HAP-1 (cell line): ENCODE results near the gene HIPK4.

Experiments used
- DNase-seq, 2 experiments: peaks; one replicate each; pipeline ENCODE4 v3.0.0-alpha.2; 2016 to 2020; ENCODE audit warnings: low spot score in 2 of 2
- H3K27me3 ChIP-seq: fragments of 250-450 bp; sonication (Bioruptor Pico); 2 replicates; pipeline ENCODE4 v1.5.1; 2020; ENCODE audit warnings: low read depth, mild to moderate bottlenecking, moderate library complexity
- H3K36me3 ChIP-seq: fragments of 250-450 bp; sonication (Bioruptor Pico); replicated peaks from 2 replicates; pipeline ENCODE4 v1.5.1; 2020; ENCODE audit warnings: mild to moderate bottlenecking
- H3K4me1 ChIP-seq: fragments of 250-450 bp; sonication (Bioruptor Pico); 2 replicates; pipeline ENCODE4 v1.5.1; 2020; ENCODE audit warnings: mild to moderate bottlenecking
- H3K4me3 ChIP-seq: fragments of 250-450 bp; sonication (Bioruptor Pico); 2 replicates; pipeline ENCODE4 v1.5.1; 2020; ENCODE audit warnings: mild to moderate bottlenecking, moderate library complexity
- H3K9me3 ChIP-seq: fragments of 250-450 bp; sonication (Bioruptor Pico); 2 replicates; pipeline ENCODE4 v1.5.1; 2020; ENCODE audit warnings: mild to moderate bottlenecking, moderate library complexity
- in situ Hi-C: fragments of 300-500 bp; cut with MboI; formaldehyde crosslinking; loops from 3 replicates; pipeline ENCODE4 v1.14.3; 2020; ENCODE audit warnings: low sequenced_read_pairs, inconsistent platforms, mixed read lengths

The HIPK4 gene

DNA sequence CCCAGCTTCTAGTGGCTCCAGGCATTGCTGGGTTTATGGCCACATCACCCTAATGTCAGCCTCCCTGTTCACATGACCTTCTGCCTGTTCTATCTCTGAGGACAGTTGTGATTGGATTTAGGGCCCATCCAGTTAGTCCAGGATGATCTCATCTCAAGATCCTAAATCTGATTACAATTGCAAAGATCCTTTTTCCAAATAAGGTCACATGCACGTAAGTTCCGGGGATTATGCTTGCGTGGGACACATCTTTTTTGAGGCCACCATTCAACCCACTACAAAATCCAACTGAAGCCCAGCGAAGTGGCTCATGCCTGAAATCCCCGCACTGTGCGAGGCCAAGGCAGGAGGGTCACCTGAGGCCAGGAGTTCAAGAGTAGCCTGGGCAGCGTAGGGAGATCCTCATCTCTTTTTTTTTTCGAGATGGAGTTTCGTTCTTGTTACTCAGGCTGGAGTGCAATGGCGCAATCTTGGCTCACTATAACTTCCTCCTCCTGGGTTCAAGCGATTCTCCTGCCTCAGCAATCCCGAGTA is 29.2 kb downstream of the HIPK4 start:
- Histone ChIP-seq H3K4me1 (no peaks in the 10 kb centered on the region), H3K36me3 (no peaks in the 10 kb centered on the region), H3K4me3 (no peak overlapping the region), H3K27me3 (no peaks in the 10 kb centered on the region), H3K9me3 (no peaks in the 10 kb centered on the region)
- in situ Hi-C loops = no loop called here
- no peak for DNase-seq

DNA sequence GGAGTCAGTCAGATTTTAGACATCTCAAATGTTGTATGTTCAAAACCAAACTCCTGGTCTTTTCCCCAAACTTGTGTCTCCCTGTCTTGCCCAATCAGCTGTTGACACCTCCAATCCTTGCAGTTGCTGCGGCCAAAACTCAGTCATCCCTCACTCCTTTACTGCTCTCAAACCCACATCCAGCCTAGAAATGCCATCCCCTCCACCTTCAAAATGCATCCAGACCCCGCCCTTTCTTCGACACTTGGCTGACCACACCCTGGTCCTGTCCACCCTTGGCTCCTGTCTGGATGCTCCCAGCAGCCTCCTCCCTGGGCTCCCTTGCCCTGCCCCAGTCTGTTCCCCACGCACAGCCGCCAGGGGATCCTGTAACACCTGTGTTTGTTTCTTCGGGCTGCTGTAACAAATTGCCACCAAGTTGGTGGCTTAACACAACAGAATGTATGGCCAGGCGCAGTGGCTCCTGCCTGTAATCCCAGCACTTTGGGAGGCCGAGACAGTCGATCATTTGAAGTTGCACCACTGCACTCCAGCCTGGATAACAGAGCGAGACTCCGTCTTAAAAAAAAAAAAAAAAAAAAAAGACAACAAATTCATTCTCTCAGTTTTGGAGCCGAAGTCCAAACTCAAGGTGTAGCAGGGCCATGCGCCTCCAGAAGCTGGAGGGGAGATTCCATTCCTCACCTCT is 29.8 kb downstream of the HIPK4 start:
- H3K4me3 ChIP-seq = no peak overlapping the region
- no peaks in the 10 kb centered on the region for H3K9me3 ChIP-seq
- H3K27me3 ChIP-seq = no peaks in the 10 kb centered on the region
- DNase-seq = no peak
- H3K4me1 ChIP-seq = no peaks in the 10 kb centered on the region
- in situ Hi-C loops = no loop called here
- no peaks in the 10 kb centered on the region for H3K36me3 ChIP-seq

DNA sequence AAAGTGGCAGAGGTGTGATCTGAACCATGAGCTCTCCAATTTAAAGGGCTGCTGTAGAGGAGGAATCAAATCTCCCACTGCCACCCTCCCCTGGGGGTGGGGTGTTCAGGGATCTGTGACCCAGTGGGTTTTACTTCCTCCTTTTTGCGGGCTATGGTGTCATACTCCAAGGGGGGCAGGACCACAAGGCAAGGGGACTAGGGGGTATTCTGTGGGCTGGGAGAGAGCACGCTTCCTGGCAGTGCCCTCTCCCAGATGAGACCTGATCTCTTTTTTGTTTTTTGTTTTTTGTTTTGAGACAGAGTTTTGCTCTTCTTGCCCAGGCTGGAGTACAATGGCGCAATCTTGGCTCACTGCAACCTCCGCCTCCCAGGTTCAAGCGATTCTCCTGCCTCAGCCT is 31.2 kb downstream of the HIPK4 start:
- Histone ChIP-seq H3K9me3 (no peaks in the 10 kb centered on the region), H3K36me3 (no peaks in the 10 kb centered on the region), H3K4me3 (no peak overlapping the region), H3K27me3 (no peaks in the 10 kb centered on the region), H3K4me1 (no peaks in the 10 kb centered on the region)
- DNase-seq = no peak
- in situ Hi-C loops = no loop called here

DNA sequence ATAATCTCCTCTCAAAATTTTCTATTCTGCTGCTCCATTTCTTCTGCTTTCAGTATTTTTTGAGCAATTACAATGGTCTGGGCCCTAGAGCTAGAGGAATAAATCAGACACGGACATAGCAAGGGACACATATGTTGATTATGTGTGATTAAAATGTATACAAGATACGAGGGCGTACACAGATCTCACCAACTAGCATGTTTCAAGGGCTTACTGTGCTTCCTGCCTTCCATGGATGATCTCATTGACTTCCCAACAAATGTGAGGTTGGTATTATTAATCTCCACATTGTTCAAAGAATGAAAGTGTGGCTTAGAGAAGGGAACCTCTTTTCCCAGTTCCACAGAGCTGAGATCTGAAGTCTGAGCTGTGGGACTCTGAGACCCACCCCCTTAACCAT is 32.3 kb downstream of the HIPK4 start:
- Histone ChIP-seq H3K9me3 (no peaks in the 10 kb centered on the region), H3K27me3 (no peaks in the 10 kb centered on the region), H3K36me3 (no peaks in the 10 kb centered on the region), H3K4me3 (no peak overlapping the region), H3K4me1 (no peaks in the 10 kb centered on the region)
- in situ Hi-C loops = no loop called here
- DNase-seq = no peak

DNA sequence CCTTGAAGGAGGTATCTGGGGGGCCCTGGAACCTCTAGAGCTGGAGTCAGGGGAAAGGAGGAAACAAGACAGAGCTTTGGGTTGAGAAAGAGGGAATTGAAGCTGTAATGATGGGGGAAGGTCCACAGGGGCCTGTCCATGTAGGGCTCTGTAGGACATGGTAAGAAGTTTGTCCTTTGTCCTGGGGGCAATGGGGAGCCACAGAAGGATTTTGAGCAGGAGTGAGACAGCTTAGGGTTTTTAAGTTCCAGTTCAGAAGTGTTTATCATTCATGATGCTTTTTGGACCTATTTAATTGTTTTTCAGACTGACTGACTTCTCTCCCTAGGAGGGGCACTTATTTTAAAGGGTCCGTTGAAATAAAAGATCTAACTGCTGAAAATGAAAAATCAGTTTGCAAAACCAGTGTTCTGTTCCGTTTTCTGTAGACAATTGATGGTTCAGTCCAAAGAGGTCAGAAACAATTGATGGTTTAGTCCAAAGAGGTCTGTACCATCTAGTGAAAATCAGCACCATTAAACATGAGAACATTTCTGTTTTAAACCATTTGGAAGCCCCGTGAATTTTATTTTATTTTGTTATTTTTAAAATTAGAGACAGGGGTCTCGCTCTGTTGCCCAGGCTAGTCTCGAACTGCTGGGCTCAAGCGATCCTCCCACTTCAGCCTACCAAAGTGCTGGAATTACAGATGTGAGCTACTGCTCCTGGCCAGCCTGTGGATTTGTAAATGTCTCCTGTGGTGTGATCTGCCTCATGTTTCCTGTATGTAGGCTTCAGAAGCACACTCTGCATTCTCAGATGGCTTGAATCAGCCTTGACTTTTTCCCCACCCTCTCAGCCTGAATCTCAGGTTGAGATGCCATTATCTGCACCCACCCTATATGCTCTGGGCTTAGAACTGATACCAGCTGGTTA is 33.0 kb downstream of the HIPK4 start:
- DNase-seq = no peak
- H3K27me3 ChIP-seq = no peaks in the 10 kb centered on the region
- in situ Hi-C loops = no loop called here
- H3K9me3 ChIP-seq = no peaks in the 10 kb centered on the region
- no peaks in the 10 kb centered on the region for H3K4me1 ChIP-seq
- no peaks in the 10 kb centered on the region for H3K36me3 ChIP-seq
- no peak overlapping the region for H3K4me3 ChIP-seq

DNA sequence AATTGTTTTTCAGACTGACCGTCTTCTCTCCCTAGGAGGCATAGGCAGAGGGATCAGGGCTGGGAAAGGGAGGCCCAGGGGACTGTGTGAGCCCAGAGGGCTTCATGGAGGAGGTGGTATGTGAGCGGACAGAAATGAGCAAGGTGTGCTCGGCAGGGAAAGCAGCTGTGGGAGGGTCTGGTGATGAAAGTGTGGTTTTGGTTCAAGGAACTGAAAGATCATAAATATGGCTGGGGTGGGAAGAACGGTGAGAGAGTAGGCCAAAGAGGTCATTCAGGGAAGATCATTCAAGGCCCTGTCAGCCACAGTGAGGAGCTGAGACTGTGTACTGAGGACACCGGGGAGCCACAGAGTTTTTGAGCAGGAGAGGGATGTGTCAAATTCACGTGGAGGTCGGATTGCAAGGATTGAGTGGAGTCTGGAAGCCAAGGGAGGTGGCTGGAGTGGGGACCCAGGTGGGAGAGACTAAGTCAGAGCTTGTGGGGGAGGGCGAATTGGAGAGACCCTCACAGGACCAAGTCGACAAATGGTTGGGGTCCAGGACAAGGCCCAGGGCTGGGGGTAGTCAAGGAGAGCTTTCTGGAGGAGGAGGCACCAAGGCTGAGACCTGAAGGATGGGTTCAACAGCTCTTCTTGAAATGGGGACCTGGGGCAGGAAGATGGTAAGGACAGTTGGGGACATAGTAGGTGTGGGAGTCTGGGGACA is 33.9 kb downstream of the HIPK4 start:
- H3K4me1 ChIP-seq = no peaks in the 10 kb centered on the region
- no peak for DNase-seq
- in situ Hi-C loops = no loop called here

DNA sequence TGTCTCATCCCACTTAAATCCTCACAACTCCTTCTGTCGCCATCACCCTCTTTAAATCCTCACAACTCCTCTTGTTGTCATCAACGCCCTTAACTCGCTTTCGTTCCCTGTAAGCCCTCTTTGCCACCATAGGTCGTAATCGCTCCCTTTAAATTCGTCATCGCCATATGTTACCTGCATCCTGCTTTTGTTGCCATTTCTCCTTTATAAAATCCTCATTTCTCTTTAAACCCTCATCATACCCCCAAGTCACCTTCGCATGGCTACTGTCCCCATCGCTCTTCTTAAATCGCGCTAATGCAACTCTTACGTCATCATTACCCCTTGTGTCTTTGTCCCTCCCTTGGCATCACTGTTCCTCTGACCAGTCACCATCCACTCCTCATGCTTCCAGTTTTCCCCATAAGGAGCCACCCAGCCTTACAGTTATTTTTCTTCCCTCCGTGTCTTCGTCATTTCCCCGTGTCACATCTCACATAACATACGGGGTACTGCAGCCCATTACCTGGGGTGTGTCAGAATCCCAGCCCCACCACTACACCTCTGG is 40.9 kb downstream of the HIPK4 start:
- peak in 1 of 2 experiments; percentile 37 for DNase-seq
- in situ Hi-C loops = no loop called here
- H3K4me3 ChIP-seq = peak overlapping the region; percentile 74

More for the DNA sequence above, 33.9 kb downstream of the HIPK4 start:
- no peaks in the 10 kb centered on the region for H3K9me3 ChIP-seq
- no peaks in the 10 kb centered on the region for H3K27me3 ChIP-seq
- no peaks in the 10 kb centered on the region for H3K36me3 ChIP-seq
- H3K4me3 ChIP-seq = no peak overlapping the region

DNA sequence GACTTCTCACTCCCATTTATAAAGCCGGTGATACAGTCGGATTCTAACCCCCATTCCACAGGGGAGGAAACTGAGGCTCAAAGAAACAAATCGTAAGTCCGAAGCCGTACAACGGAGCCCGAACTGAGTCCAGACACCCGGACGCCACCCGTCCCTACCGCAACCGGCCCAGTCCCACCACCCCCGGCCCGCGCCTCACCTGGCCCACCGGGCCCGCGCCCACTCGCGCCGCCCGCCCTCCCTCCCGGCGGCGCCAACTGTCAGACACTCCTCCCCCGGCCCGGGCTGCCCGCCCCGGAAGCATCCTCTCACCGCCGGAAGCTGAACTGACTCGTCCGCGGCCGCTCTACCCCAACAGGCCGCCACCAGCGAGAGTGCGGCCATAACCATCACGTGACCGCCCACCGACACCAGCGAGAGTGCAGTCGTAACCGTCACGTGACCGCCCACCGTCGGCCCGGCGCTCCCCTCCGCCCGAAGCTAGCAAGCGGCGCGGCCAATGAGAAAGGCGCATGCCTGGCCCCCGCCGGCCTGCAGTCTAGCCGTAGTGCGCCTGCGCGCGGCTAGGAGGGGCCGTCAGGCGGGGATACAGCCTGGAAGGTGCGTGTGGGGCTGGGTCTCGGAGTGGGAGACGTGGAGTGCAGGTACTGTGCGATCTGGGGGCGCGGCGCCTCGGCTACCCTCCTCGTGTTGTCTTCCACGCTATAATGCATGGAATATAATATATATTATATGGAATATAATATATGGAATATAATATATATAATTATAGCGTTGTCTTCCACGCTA is 41.7 kb downstream of the HIPK4 start, which contains the start of the genes C19orf47 and PLD3:
TSS of gene C19orf47 (minus strand) at position 273 of the 789 bp plus-strand sequence. CDS start 6,540 bp downstream, outside the sequence.
TSS of gene PLD3 (plus strand) at position 571 of the 789 bp plus-strand sequence. CDS start 17,789 bp downstream, outside the sequence.
- peaks cover 9% of the 10 kb centered on the region for H3K4me1 ChIP-seq

More for the DNA sequence above, 40.9 kb downstream of the HIPK4 start:
- no peaks in the 10 kb centered on the region; the same call in 1 of the 2 replicates for H3K36me3 ChIP-seq
- no peaks in the 10 kb centered on the region for H3K27me3 ChIP-seq
- H3K9me3 ChIP-seq = no peaks in the 10 kb centered on the region
- peaks cover 9% of the 10 kb centered on the region for H3K4me1 ChIP-seq

DNA sequence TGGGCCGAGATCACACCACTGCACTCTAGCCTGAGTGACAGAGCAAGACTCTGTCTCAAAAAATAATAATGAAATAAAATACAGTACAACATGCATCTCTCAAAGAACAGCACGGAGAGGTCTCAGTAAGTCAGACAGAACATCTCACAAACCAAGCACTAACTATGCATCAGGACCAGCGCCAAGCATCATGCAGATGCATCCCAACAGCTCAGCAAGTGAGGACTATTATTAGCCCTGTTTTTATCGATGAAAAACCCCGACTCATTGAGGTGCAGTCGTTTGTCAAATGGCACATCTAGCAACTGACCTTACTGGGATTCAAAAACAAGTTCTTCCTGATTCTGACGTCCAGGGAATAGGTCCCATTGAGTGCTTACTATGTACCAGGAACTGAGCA is 45.6 kb downstream of the HIPK4 start:
- Histone ChIP-seq H3K4me1 (peaks cover 9% of the 10 kb centered on the region), H3K4me3 (no peak overlapping the region), H3K36me3 (peaks cover 9% of the 10 kb centered on the region), H3K27me3 (no peaks in the 10 kb centered on the region), H3K9me3 (no peaks in the 10 kb centered on the region)
- DNase-seq = no peak
- in situ Hi-C loops = no loop called here

More for the DNA sequence above, 41.7 kb downstream of the HIPK4 start, which contains the start of the genes C19orf47 and PLD3:
- Histone ChIP-seq H3K9me3 (no peaks in the 10 kb centered on the region), H3K27me3 (no peaks in the 10 kb centered on the region), H3K4me3 (peak within 1 kb of the TSS; percentile 74), H3K36me3 (no peaks in the 10 kb centered on the region; the same call in 1 of the 2 replicates)
- in situ Hi-C loops = no loop called here
- peak; percentile 97 to 99 for DNase-seq

DNA sequence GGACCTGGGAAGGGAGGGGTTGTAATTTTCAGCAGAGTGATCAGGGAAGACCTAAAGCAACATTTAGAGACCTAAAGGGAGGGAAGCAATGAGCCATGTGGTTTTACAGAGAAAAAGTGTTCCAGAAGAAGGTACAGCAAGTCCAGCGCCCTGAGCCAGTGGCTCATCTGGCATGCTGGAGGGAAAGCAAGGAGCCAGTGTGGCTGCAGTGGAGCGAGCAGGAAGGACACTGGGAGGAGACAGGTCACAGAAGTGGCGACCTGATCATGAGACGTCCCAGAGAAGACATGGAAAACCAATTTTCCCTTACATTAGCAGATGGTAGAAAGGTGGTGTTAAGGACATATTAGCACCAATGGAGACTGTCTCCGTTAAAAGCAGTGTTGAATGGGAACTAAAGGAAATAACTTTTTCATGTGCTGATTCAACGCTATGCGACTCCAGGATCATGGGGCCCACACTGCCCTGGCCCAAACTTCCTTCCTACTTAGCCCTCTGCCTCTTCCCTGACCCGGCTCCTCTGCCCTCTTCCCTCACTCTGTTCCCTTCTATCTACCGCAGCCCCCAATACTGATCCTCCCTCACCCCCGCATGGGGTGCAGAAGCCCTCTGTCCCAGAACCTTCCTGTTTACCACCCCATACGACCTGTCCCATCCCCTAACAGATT is 47.2 kb downstream of the HIPK4 start:
- H3K36me3 ChIP-seq = peaks cover 9% of the 10 kb centered on the region
- in situ Hi-C loops = no loop called here

DNA sequence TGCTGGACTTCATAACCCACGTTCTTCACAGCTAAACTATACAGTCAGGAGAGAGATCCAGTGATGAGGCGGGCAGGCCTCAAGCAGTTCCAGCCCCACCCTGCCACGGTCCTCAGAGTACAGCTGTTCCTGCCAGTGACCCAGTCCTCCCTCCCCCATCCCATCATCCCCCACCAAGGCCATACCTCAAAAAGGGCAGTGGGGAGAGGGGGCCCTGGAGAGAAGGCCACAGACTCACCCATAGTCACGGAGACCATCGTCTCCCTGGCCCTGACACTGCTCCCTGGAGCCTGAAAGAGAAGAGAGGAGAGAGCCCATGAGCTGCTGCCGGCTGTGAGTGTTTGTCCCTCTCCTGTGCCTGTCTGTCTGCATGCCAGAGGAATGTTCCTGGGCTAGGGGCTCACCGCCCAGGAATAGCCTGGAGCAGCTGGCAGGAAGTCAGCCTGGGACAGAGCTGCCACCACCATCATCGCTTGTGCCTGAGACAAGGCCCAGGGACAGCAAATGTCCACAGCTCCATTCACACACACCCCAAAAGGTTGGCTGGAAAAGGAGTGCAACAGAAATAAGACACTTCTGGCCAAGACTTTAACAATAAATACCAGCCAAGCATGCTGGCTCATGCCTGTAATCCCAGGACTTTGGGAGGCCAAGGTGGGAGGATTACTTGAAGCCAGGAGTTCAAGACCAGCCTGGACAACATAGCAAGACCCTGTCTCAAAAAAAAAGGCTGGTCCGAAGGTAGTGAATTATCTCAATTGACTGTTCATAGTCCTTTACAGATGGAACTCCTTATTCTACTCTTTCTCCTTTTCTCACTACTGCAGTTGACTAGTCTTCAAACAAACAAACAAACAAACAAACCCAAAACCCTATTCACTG is 48.1 kb downstream of the HIPK4 start:
- in situ Hi-C loops = no loop called here
- Histone ChIP-seq H3K36me3 (peaks cover 9% of the 10 kb centered on the region), H3K4me3 (no peak overlapping the region), H3K4me1 (peaks cover 1% of the 10 kb centered on the region; the same call in 1 of the 2 replicates), H3K9me3 (no peaks in the 10 kb centered on the region), H3K27me3 (no peaks in the 10 kb centered on the region)
- DNase-seq = no peak

More for the DNA sequence above, 47.2 kb downstream of the HIPK4 start:
- Histone ChIP-seq H3K27me3 (no peaks in the 10 kb centered on the region), H3K4me3 (no peak overlapping the region), H3K4me1 (peaks cover 9% of the 10 kb centered on the region), H3K9me3 (no peaks in the 10 kb centered on the region)
- DNase-seq = no peak
